Endothelial cell (in vitro differentiated cells): Measurements from ENCODE around the gene DNAJC5G. TPM values are rescaled to one million over a fixed set of nuclear protein-coding genes. Genes with fewer than 3 reads are reported as not detected.

ENCODE experiments used
- DNase-seq: peaks from one replicate; pipeline ENCODE4 v3.0.0; 2021; ENCODE audit warnings: low spot score
- H3K27ac Mint-ChIP-seq: one replicate; pipeline ENCODE4 v1.8.0; 2021; ENCODE audit warnings: mixed read lengths, inconsistent platforms; ENCODE audit not compliant: unreplicated experiment
- H3K27me3 Mint-ChIP-seq: one replicate; pipeline ENCODE4 v1.8.0; 2021; ENCODE audit warnings: mild to moderate bottlenecking, moderate library complexity, mixed read lengths, inconsistent platforms; ENCODE audit not compliant: unreplicated experiment
- H3K36me3 Mint-ChIP-seq: one replicate; pipeline ENCODE4 v1.8.0; 2021; ENCODE audit warnings: mild to moderate bottlenecking, low read depth, mixed read lengths, inconsistent platforms; ENCODE audit not compliant: unreplicated experiment
- H3K4me1 Mint-ChIP-seq: one replicate; pipeline ENCODE4 v1.8.0; 2021; ENCODE audit warnings: mild to moderate bottlenecking, mixed read lengths, inconsistent platforms; ENCODE audit not compliant: unreplicated experiment
- H3K4me3 Mint-ChIP-seq: one replicate; pipeline ENCODE4 v1.8.0; 2021; ENCODE audit warnings: mild to moderate bottlenecking, mixed read lengths, inconsistent platforms; ENCODE audit not compliant: unreplicated experiment
- H3K9me3 Mint-ChIP-seq: one replicate; pipeline ENCODE4 v1.8.0; 2021; ENCODE audit warnings: mixed read lengths, inconsistent platforms; ENCODE audit not compliant: unreplicated experiment
- total RNA-seq: library from RNA; stranded (reverse); fragmentation: NEBNext Ultra II Directional; extraction: Animal tissue kit (Norgen Biotek cat#: 25700); gene quantifications from one replicate; pipeline ENCODE4 v1.2.1, GENCODE V29; 2021; ENCODE audit not compliant: unreplicated experiment
- TF ChIP-seq, protein P1 (sequence below): fragments of 200-600 bp; sonication (generic); IDR thresholded peaks from one replicate; pipeline ENCODE4 v1.5.0; 2021; ENCODE audit warnings: antibody characterized with exemption; ENCODE audit not compliant: unreplicated experiment

Gene DNAJC5G
- total RNA-seq, 1 donor from 2014 or later: not detected

GRCh38 chr2:27251766-27252165 is 23.5 kb upstream of the DNAJC5G start:
- TF ChIP-seq, protein P1, sequence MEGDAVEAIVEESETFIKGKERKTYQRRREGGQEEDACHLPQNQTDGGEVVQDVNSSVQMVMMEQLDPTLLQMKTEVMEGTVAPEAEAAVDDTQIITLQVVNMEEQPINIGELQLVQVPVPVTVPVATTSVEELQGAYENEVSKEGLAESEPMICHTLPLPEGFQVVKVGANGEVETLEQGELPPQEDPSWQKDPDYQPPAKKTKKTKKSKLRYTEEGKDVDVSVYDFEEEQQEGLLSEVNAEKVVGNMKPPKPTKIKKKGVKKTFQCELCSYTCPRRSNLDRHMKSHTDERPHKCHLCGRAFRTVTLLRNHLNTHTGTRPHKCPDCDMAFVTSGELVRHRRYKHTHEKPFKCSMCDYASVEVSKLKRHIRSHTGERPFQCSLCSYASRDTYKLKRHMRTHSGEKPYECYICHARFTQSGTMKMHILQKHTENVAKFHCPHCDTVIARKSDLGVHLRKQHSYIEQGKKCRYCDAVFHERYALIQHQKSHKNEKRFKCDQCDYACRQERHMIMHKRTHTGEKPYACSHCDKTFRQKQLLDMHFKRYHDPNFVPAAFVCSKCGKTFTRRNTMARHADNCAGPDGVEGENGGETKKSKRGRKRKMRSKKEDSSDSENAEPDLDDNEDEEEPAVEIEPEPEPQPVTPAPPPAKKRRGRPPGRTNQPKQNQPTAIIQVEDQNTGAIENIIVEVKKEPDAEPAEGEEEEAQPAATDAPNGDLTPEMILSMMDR: no peak
- Mint-ChIP-seq H3K9me3 (no peaks in the 10 kb centered on the region), H3K27me3 (peaks cover 13% of the 10 kb centered on the region), H3K36me3 (peaks cover 11% of the 10 kb centered on the region), H3K4me1 (no peaks in the 10 kb centered on the region), H3K4me3 (no peak overlapping the region), H3K27ac (no peak overlapping the region)
- no peak for DNase-seq

GRCh38 chr2:27255187-27255586 is 20.0 kb upstream of the DNAJC5G start:
- Mint-ChIP-seq H3K9me3 (no peaks in the 10 kb centered on the region), H3K4me3 (no peak overlapping the region), H3K4me1 (no peaks in the 10 kb centered on the region), H3K27ac (no peak overlapping the region), H3K27me3 (peaks cover 8% of the 10 kb centered on the region), H3K36me3 (peaks cover 7% of the 10 kb centered on the region)
- DNase-seq: no peak
- TF ChIP-seq, protein P1: no peak

- Mint-ChIP-seq H3K27ac (no peak overlapping the region), H3K36me3 (peaks cover 8% of the 10 kb centered on the region), H3K27me3 (peaks cover 11% of the 10 kb centered on the region), H3K4me1 (peaks cover under 1% of the 10 kb centered on the region), H3K9me3 (no peaks in the 10 kb centered on the region), H3K4me3 (peak overlapping the region; percentile 44)
- no peak for DNase-seq
- TF ChIP-seq, protein P1: no peak
These were observed 19.6 kb upstream of the DNAJC5G start for GRCh38 chr2:27255660-27256059.

DNA sequence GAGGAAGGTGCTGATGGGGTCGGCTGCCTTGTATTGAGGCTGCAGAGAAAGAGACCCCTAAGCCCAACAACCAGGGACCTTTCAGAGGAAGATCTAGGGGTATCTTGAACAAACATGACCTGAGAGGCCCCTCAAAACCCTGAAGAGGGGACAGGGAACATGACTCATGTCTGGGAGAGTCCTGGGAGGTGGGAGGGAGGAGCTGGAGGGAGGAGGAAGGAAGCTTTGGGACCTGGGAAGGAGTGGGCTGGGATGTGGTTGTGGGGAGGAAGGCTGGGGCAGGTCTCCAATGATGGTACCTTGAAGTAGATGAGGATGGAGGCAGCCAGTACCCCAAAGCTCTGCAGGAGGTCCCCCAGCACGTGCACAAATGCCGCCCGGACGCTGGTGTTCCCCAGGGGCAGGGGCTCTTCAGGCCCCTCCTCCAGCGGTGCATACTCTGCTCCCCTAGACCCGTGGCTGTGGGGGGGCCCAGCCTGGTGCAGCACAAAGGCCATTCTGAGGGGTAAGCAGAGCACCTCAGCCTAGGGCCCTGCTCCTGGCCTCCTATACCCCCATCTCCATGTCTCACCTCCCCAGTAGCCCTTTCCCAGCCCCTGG is 18.3 kb upstream of the DNAJC5G start:
- Mint-ChIP-seq H3K27ac (no peak overlapping the region), H3K4me1 (peaks cover 10% of the 10 kb centered on the region), H3K9me3 (no peaks in the 10 kb centered on the region), H3K36me3 (peaks cover 14% of the 10 kb centered on the region), H3K4me3 (no peak overlapping the region), H3K27me3 (peaks cover 20% of the 10 kb centered on the region)
- no peak for DNase-seq
- TF ChIP-seq, protein P1: no peak

- TF ChIP-seq, protein P1: no peak
- peaks cover 10% of the 10 kb centered on the region for H3K4me1 Mint-ChIP-seq
- no peak overlapping the region for H3K4me3 Mint-ChIP-seq
- DNase-seq: no peak
- H3K9me3 Mint-ChIP-seq: no peaks in the 10 kb centered on the region
- H3K27ac Mint-ChIP-seq: no peak overlapping the region
- peaks cover 12% of the 10 kb centered on the region for H3K36me3 Mint-ChIP-seq
- H3K27me3 Mint-ChIP-seq: peaks cover 20% of the 10 kb centered on the region
These were observed 17.2 kb upstream of the DNAJC5G start for GRCh38 chr2:27258051-27258450.
